NB4 (cell line): Measurements from ENCODE around the gene PUM2.

ENCODE experiments used
- CTCF ChIP-seq: IDR thresholded peaks from one replicate; pipeline ENCODE4 v1.5.1; 2012; ENCODE audit warnings: low read depth, low read length
- MAX ChIP-seq: IDR thresholded peaks from 2 replicates; pipeline ENCODE4 v1.6.1; 2011; ENCODE audit warnings: low read depth, low read length

DNA sequence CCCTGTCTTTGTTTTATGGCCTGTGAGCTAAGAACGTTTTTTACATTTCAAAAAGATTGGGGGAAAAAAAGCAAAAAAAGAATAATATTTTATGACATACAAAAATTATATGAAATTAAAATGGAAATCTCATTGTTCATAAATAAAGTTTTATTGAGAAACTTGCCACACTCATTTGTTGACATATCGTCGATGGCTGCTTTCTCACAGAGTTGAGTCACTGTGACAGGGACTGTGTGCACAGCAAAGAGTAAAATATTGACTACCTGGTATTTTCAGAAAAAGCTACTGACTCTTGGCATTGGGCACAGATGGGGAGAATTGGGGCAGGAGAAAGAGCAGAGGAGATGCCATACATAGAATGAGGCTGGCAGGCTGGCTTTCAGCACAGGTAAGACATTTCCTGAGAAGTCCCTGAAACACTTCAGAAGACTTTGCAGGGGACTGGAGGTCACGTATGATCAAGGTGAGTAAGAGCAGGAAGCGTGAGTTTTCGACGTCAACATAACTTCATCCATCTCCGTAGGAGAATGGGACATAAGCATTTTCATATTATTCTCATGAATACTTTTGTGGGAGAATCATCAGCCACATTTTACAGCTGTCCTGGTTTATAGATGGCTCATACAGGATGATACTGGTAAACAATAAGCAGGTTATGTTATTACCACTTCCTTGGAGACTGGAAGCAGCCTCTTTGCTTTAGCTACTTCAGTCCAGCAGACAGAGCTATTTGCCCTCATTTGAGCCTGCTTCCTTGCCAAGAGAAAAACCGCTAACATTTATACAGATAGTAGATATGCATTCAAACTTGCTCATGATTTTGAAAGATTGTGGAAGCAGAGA is 32.5 kb upstream of the PUM2 start:
- TF ChIP-seq CTCF: no peak
- no peak for TF ChIP-seq MAX
